Measurements from ENCODE around the gene PLIN3. TPM values are rescaled to one million over a fixed set of nuclear protein-coding genes. Genes with fewer than 3 reads are reported as not detected.
A peak's percentile ranks its signal among the peaks of the same experiment; 100 is the strongest.

Gene PLIN3
- total and polyA plus RNA-seq, 2 of the 8 experiments (the other 6 are each of a cell fraction or from before 2014, with no cell fraction given): 60.7 to 61.5 TPM

- TF ChIP-seq RAD21 (IDR thresholded peaks at IDR 0.05 in 1 of 2, conservative IDR thresholded peaks at IDR 0.05 in 1 of 2; ENCODE audit: low read depth in 2 of 2, low read length in 2 of 2): peak; percentile 93 to 95
- TF ChIP-seq SRF (IDR thresholded peaks at IDR 0.05; ENCODE audit: low read depth, low read length): no peak
- no peak for TF ChIP-seq CBX5 (IDR thresholded peaks at IDR 0.05; ENCODE audit: low read depth, low read length)
- TF ChIP-seq SP4 (IDR thresholded peaks at IDR 0.05; ENCODE audit: low read length): 0 out of 2 replicates have a peak, but pooled peaks have one; percentile 26
- no peak for TF ChIP-seq ZNF274 (IDR thresholded peaks at IDR 0.05; ENCODE audit: borderline replicate concordance, extremely low read depth, low read length)
- no peak for TF ChIP-seq KDM5A (IDR thresholded peaks at IDR 0.05; ENCODE audit: low read length)
- TF ChIP-seq TEAD4 (IDR thresholded peaks at IDR 0.05; ENCODE audit: low read depth, low read length): no peak
- TF ChIP-seq EP300 (IDR thresholded peaks at IDR 0.05; ENCODE audit: borderline replicate concordance in 1 of 2, low read depth in 2 of 2, low read length in 2 of 2): no peak
- TF ChIP-seq RBBP5 (IDR thresholded peaks at IDR 0.05; ENCODE audit: borderline replicate concordance, low read depth, low read length): no peak
- 0 out of 4 replicates have a peak, but pooled peaks of 1 of the 2 experiments have one; percentile 39 for TF ChIP-seq SIN3A (conservative IDR thresholded peaks at IDR 0.05 in 1 of 2, IDR thresholded peaks at IDR 0.05 in 1 of 2; ENCODE audit: low read depth in 1 of 2, low read length in 2 of 2)
- TF ChIP-seq, protein P1, sequence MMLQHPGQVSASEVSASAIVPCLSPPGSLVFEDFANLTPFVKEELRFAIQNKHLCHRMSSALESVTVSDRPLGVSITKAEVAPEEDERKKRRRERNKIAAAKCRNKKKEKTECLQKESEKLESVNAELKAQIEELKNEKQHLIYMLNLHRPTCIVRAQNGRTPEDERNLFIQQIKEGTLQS (IDR thresholded peaks at IDR 0.05; ENCODE audit: insufficient read depth, low read depth, low read length): 0 out of 2 replicates have a peak, but pooled peaks have one; percentile 41
- TF ChIP-seq KDM4A (IDR thresholded peaks at IDR 0.05; ENCODE audit: low read depth, low read length, severe bottlenecking): no peak
- TF ChIP-seq CBX8 (IDR thresholded peaks at IDR 0.05; ENCODE audit: borderline replicate concordance, low read depth, low read length): no peak
- TF ChIP-seq BACH1 (IDR thresholded peaks at IDR 0.05; ENCODE audit: low read length): no peak
- no peak for TF ChIP-seq CHD1 (IDR thresholded peaks at IDR 0.05; ENCODE audit: low read depth, low read length)
- 0 out of 2 replicates have a peak, but pooled peaks have one; percentile 32 for TF ChIP-seq TBP (IDR thresholded peaks at IDR 0.05; ENCODE audit: low read depth, low read length)
- no peak for TF ChIP-seq POU5F1 (IDR thresholded peaks at IDR 0.05; ENCODE audit: low read depth, low read length)
- TF ChIP-seq GABPA (IDR thresholded peaks at IDR 0.05; ENCODE audit: borderline replicate concordance, insufficient read depth, low read length): peak; percentile 56; the same call in 1 of the 2 replicates
- TF ChIP-seq CEBPB (IDR thresholded peaks at IDR 0.05; ENCODE audit: low read depth, low read length): peak; percentile 41; the same call in 1 of the 2 replicates
Measured at GRCh38 chr19:4803736-4804695, 63.5 kb downstream of the PLIN3 start (continued).
